NCI-H146 treated with DMSO at 0.1 percent for 48 hours (cell line): ENCODE results near the gene USP51.
"Not testable (repeated sequence)": the region's sequence is repeated elsewhere in the genome, so short reads cannot be mapped to it uniquely, and the experiment has no call there.

Source experiments
- DNase-seq: peaks from one replicate; lab custom pipeline; 2025; ENCODE audit not compliant: unreplicated experiment; lab: John Stamatoyannopoulos, UW

USP51 gene

GRCh38 chrX:55465791-55466190 lies 23.9 kb downstream of the USP51 start:
- DNase-seq: not testable (repeated sequence)

- not testable (repeated sequence) for DNase-seq
These were observed 24.5 kb downstream of the USP51 start for GRCh38 chrX:55465108-55465507.

GRCh38 chrX:55464050-55464449 lies 25.6 kb downstream of the USP51 start:
- DNase-seq: not testable (repeated sequence)

- DNase-seq: not testable (repeated sequence)
These were observed 29.7 kb downstream of the USP51 start for GRCh38 chrX:55459926-55460325.

- not testable (repeated sequence) for DNase-seq
These were observed 30.2 kb downstream of the USP51 start for GRCh38 chrX:55459426-55459825.

GRCh38 chrX:55455708-55456107 lies 33.9 kb downstream of the USP51 start:
- DNase-seq: not testable (repeated sequence)

- no peak for DNase-seq
These were observed 36.9 kb downstream of the USP51 start for GRCh38 chrX:55452833-55453124.

GRCh38 chrX:55451990-55452832 lies 37.4 kb downstream of the USP51 start, which contains the start of gene MAGEH1:
Gene MAGEH1 (plus strand): TSS chrX:55452127. CDS start chrX:55452375, 248 bp downstream.
- no peak for DNase-seq

GRCh38 chrX:55451626-55451989 lies 38.0 kb downstream of the USP51 start:
- no peak for DNase-seq

GRCh38 chrX:55451141-55451540 lies 38.5 kb downstream of the USP51 start:
- no peak for DNase-seq

GRCh38 chrX:55450259-55450658 lies 39.4 kb downstream of the USP51 start:
- no peak for DNase-seq

- DNase-seq: not testable (repeated sequence)
These were observed 46.2 kb downstream of the USP51 start for GRCh38 chrX:55443468-55443867.
